HEK293 (cell line): ENCODE data around the gene NIT1.

Source experiments
- FEZF1 ChIP-seq: fragments of 450-650 bp; formaldehyde crosslinking; IDR thresholded peaks from 2 replicates; pipeline ENCODE4 v1.5.1; 2016; ENCODE audit warnings: missing biosample characterization, missing genetic modification characterization
- GLIS2 ChIP-seq: fragments of 450-650 bp; formaldehyde crosslinking; IDR thresholded peaks from 2 replicates; pipeline ENCODE4 v1.5.1; 2016; ENCODE audit warnings: missing biosample characterization, missing genetic modification characterization
- HOXC10 ChIP-seq: sonication (generic); formaldehyde crosslinking; IDR thresholded peaks from 2 replicates; pipeline ENCODE4 v1.8.1; 2023; ENCODE audit warnings: mild to moderate bottlenecking, missing genetic modification reagents
- KLF1 ChIP-seq: fragments of 450-650 bp; formaldehyde crosslinking; IDR thresholded peaks from 2 replicates; pipeline ENCODE4 v1.5.1; 2016; ENCODE audit warnings: missing biosample characterization, missing genetic modification characterization
- OSR2 ChIP-seq: fragments of 450-650 bp; formaldehyde crosslinking; IDR thresholded peaks from 2 replicates; pipeline ENCODE4 v1.5.1; 2016; ENCODE audit warnings: missing biosample characterization, missing genetic modification characterization
- PATZ1 ChIP-seq: fragments of 450-650 bp; formaldehyde crosslinking; IDR thresholded peaks from 2 replicates; pipeline ENCODE4 v1.5.1; 2016; ENCODE audit warnings: missing biosample characterization, missing genetic modification characterization
- PRDM10 ChIP-seq: fragments of 450-650 bp; formaldehyde crosslinking; IDR thresholded peaks from 2 replicates; pipeline ENCODE4 v1.5.1; 2016; ENCODE audit warnings: missing biosample characterization, missing genetic modification characterization
- SP3 ChIP-seq: fragments of 450-650 bp; formaldehyde crosslinking; IDR thresholded peaks from 2 replicates; pipeline ENCODE4 v1.5.1; 2016; ENCODE audit warnings: missing biosample characterization, missing genetic modification characterization
- TCF7L2 ChIP-seq: IDR thresholded peaks from 2 replicates; pipeline ENCODE4 v1.6.1; 2011; ENCODE audit warnings: low read depth, mild to moderate bottlenecking, inconsistent platforms, low read length, moderate library complexity, borderline replicate concordance
- YY1 ChIP-seq: fragments of 450-650 bp; formaldehyde crosslinking; IDR thresholded peaks from 2 replicates; pipeline ENCODE4 v1.5.1; 2018; ENCODE audit warnings: missing biosample characterization, missing genetic modification characterization
- YY2 ChIP-seq: fragments of 450-650 bp; formaldehyde crosslinking; IDR thresholded peaks from 2 replicates; pipeline ENCODE4 v1.5.1; 2016; ENCODE audit warnings: missing biosample characterization, missing genetic modification characterization
- ZBTB1 ChIP-seq: fragments of 450-650 bp; formaldehyde crosslinking; IDR thresholded peaks from 2 replicates; pipeline ENCODE4 v1.5.1; 2016; ENCODE audit warnings: missing biosample characterization, missing genetic modification characterization
- ZNF10 ChIP-seq: fragments of 450-650 bp; formaldehyde crosslinking; IDR thresholded peaks from 2 replicates; pipeline ENCODE4 v1.5.1; 2017; ENCODE audit warnings: missing biosample characterization, missing genetic modification characterization
- ZNF148 ChIP-seq: fragments of 450-650 bp; formaldehyde crosslinking; IDR thresholded peaks from 2 replicates; pipeline ENCODE4 v1.5.0; 2017; ENCODE audit warnings: missing biosample characterization, missing genetic modification characterization, borderline replicate concordance
- ZNF175 ChIP-seq: fragments of 450-650 bp; formaldehyde crosslinking; IDR thresholded peaks from 2 replicates; pipeline ENCODE4 v1.5.1; 2016; ENCODE audit warnings: missing biosample characterization, missing genetic modification characterization
- ZNF24 ChIP-seq: fragments of 450-650 bp; formaldehyde crosslinking; IDR thresholded peaks from 2 replicates; pipeline ENCODE4 v1.5.1; 2016; ENCODE audit warnings: missing biosample characterization, missing genetic modification characterization
- ZNF266 ChIP-seq: fragments of 450-650 bp; formaldehyde crosslinking; IDR thresholded peaks from 2 replicates; pipeline ENCODE4 v1.5.1; 2016; ENCODE audit warnings: missing biosample characterization, missing genetic modification characterization, low read depth
- ZNF302 ChIP-seq: fragments of 450-650 bp; formaldehyde crosslinking; IDR thresholded peaks from 2 replicates; pipeline ENCODE4 v1.5.1; 2016; ENCODE audit warnings: missing biosample characterization, missing genetic modification characterization, low read depth
- ZNF391 ChIP-seq: fragments of 450-650 bp; formaldehyde crosslinking; IDR thresholded peaks from 2 replicates; pipeline ENCODE4 v1.5.1; 2016; ENCODE audit warnings: low read depth, missing biosample characterization, missing genetic modification characterization, borderline replicate concordance
- ZNF501 ChIP-seq: fragments of 450-650 bp; formaldehyde crosslinking; IDR thresholded peaks from 2 replicates; pipeline ENCODE4 v1.5.1; 2016; ENCODE audit warnings: missing biosample characterization, missing genetic modification characterization
- ZNF549 ChIP-seq: fragments of 450-650 bp; IDR thresholded peaks from 2 replicates; pipeline ENCODE4 v1.5.1; 2018; ENCODE audit warnings: missing biosample characterization, missing genetic modification characterization, mild to moderate bottlenecking, inconsistent platforms, moderate library complexity
- ZNF555 ChIP-seq: fragments of 450-650 bp; formaldehyde crosslinking; conservative IDR thresholded peaks from 2 replicates; pipeline ENCODE4 v1.5.1; 2017; ENCODE audit warnings: missing biosample characterization, mild to moderate bottlenecking, missing genetic modification characterization, inconsistent platforms
- ZNF571 ChIP-seq: fragments of 450-650 bp; formaldehyde crosslinking; IDR thresholded peaks from 2 replicates; pipeline ENCODE4 v1.5.0; 2017; ENCODE audit warnings: missing biosample characterization, missing genetic modification characterization
- ZNF600 ChIP-seq: fragments of 450-650 bp; formaldehyde crosslinking; IDR thresholded peaks from 2 replicates; pipeline ENCODE4 v1.5.1; 2016; ENCODE audit warnings: missing biosample characterization, missing genetic modification characterization
- ZNF610 ChIP-seq: fragments of 450-650 bp; formaldehyde crosslinking; IDR thresholded peaks from 2 replicates; pipeline ENCODE4 v1.5.1; 2016; ENCODE audit warnings: missing biosample characterization, missing genetic modification characterization, borderline replicate concordance
- ZNF621 ChIP-seq: fragments of 450-650 bp; formaldehyde crosslinking; IDR thresholded peaks from 2 replicates; pipeline ENCODE4 v1.5.1; 2017; ENCODE audit warnings: missing biosample characterization, missing genetic modification characterization
- ZNF629 ChIP-seq: fragments of 450-650 bp; formaldehyde crosslinking; IDR thresholded peaks from 2 replicates; pipeline ENCODE4 v1.5.1; 2017; ENCODE audit warnings: missing biosample characterization, missing genetic modification characterization
- ZNF658 ChIP-seq: fragments of 450-650 bp; formaldehyde crosslinking; IDR thresholded peaks from 2 replicates; pipeline ENCODE4; 2016; ENCODE audit warnings: missing biosample characterization, missing genetic modification characterization
- ZNF747 ChIP-seq: fragments of 450-650 bp; formaldehyde crosslinking; IDR thresholded peaks from 2 replicates; pipeline ENCODE4 v1.5.1; 2016; ENCODE audit warnings: missing biosample characterization, missing genetic modification characterization
- ZNF791 ChIP-seq: fragments of 450-650 bp; formaldehyde crosslinking; IDR thresholded peaks from 2 replicates; pipeline ENCODE4 v1.5.1; 2016; ENCODE audit warnings: missing biosample characterization, missing genetic modification characterization
- ZNF830 ChIP-seq: fragments of 450-650 bp; IDR thresholded peaks from 2 replicates; pipeline ENCODE4 v1.5.0; 2018; ENCODE audit warnings: missing biosample characterization, missing genetic modification characterization, low read depth, mild to moderate bottlenecking, moderate library complexity
- ZSCAN4 ChIP-seq: fragments of 450-650 bp; formaldehyde crosslinking; IDR thresholded peaks from 2 replicates; pipeline ENCODE4 v1.5.1; 2017; ENCODE audit warnings: missing biosample characterization, missing genetic modification characterization
- ZXDB ChIP-seq: fragments of 450-650 bp; formaldehyde crosslinking; IDR thresholded peaks from 2 replicates; pipeline ENCODE4 v1.5.1; 2016; ENCODE audit warnings: missing biosample characterization, missing genetic modification characterization

NIT1 gene

GRCh38 chr1:161074676-161075368, 43.1 kb upstream of the NIT1 start (continued):
- TF ChIP-seq ZNF148 (tag by site-specific recombination), result no peak
- TF ChIP-seq ZNF302, result no peak
- TF ChIP-seq KLF1 (tag by site-specific recombination), result peak; percentile 82
- no peak for TF ChIP-seq ZNF24 (tag by site-specific recombination)
- TF ChIP-seq ZNF555 (tag by site-specific recombination), result no peak
- no peak for TF ChIP-seq TCF7L2
- no peak for TF ChIP-seq ZNF610
- no peak for TF ChIP-seq ZNF830 (tag by site-specific recombination)
- no peak for TF ChIP-seq ZBTB1 (tag by site-specific recombination)
- no peak for TF ChIP-seq ZNF175 (tag by site-specific recombination)
- peak; percentile 71 for TF ChIP-seq ZNF629 (tag by site-specific recombination)
- TF ChIP-seq ZNF391, result no peak
- TF ChIP-seq PATZ1, result no peak
- no peak for TF ChIP-seq ZNF621 (tag by site-specific recombination)
- 0 out of 2 replicates have a peak, but pooled peaks have one; percentile 34 for TF ChIP-seq ZNF571 (tag by site-specific recombination)
- no peak for TF ChIP-seq ZNF658
- no peak for TF ChIP-seq ZSCAN4 (tag by site-specific recombination)
- TF ChIP-seq FEZF1 (tag by site-specific recombination), result no peak
- no peak for TF ChIP-seq ZXDB (tag by site-specific recombination)
- peak; percentile 45 for TF ChIP-seq GLIS2 (tag by site-specific recombination)
- TF ChIP-seq ZNF600 (tag by site-specific recombination), result no peak
- TF ChIP-seq YY2, result no peak
- TF ChIP-seq ZNF549 (tag by site-specific recombination), result no peak
- no peak for TF ChIP-seq ZNF791 (tag by site-specific recombination)
- no peak for TF ChIP-seq OSR2
- TF ChIP-seq HOXC10 (CRISPR knock-in tag), result no peak
- TF ChIP-seq ZNF501 (tag by site-specific recombination), result no peak
- TF ChIP-seq SP3 (tag by site-specific recombination), result no peak
- TF ChIP-seq ZNF747, result no peak
- peak; percentile 62 for TF ChIP-seq PRDM10 (tag by site-specific recombination)
- no peak for TF ChIP-seq ZNF10
- no peak for TF ChIP-seq ZNF266 (tag by site-specific recombination)
- TF ChIP-seq YY1 (tag by site-specific recombination), result no peak
